Hepatocyte (in vitro differentiated cells): ENCODE results near the gene CBL. TPM values are rescaled to one million over a fixed set of nuclear protein-coding genes. Genes with fewer than 3 reads are reported as not detected.
A peak's percentile ranks its signal among the peaks of the same experiment; 100 is the strongest.

Experiments used
- DNase-seq: peaks from one replicate; pipeline ENCODE4 v3.0.0-alpha.2; 2016; ENCODE audit warnings: low spot score
- H2AFZ ChIP-seq: fragments of 200-600 bp; sonication (generic); 2 replicates; pipeline ENCODE4 v1.6.0; 2016; ENCODE audit warnings: antibody characterized with exemption, mild to moderate bottlenecking
- H3K27ac ChIP-seq: fragments of 200-600 bp; sonication (generic); 2 replicates; pipeline ENCODE4 v1.5.1; 2016; ENCODE audit warnings: mild to moderate bottlenecking
- H3K27me3 ChIP-seq: fragments of 200-600 bp; sonication (generic); 2 replicates; pipeline ENCODE4 v1.6.1; 2016
- H3K36me3 ChIP-seq: fragments of 200-600 bp; sonication (generic); replicated peaks from 2 replicates; pipeline ENCODE4 v1.5.1; 2016; ENCODE audit warnings: low read depth; ENCODE audit not compliant: insufficient read depth
- H3K4me1 ChIP-seq: fragments of 200-600 bp; sonication (generic); 2 replicates; pipeline ENCODE4 v1.5.1; 2016; ENCODE audit warnings: mild to moderate bottlenecking, moderate library complexity; ENCODE audit not compliant: insufficient read depth
- H3K4me2 ChIP-seq: fragments of 200-600 bp; sonication (generic); 2 replicates; pipeline ENCODE4 v1.6.0; 2016
- H3K4me3 ChIP-seq: fragments of 200-600 bp; sonication (generic); 2 replicates; pipeline ENCODE4 v1.5.1; 2016; ENCODE audit warnings: mild to moderate bottlenecking
- H3K79me2 ChIP-seq: fragments of 200-600 bp; sonication (generic); 2 replicates; pipeline ENCODE4 v1.6.0; 2017; ENCODE audit warnings: mild to moderate bottlenecking
- H3K9me2 ChIP-seq: fragments of 200-600 bp; sonication (generic); replicated peaks from 2 replicates; pipeline ENCODE4 v1.6.0; 2017; ENCODE audit warnings: mild to moderate bottlenecking; ENCODE audit not compliant: insufficient read depth
- H3K9me3 ChIP-seq: fragments of 200-600 bp; sonication (generic); 2 replicates; pipeline ENCODE4 v1.5.1; 2016; ENCODE audit warnings: low read depth, mild to moderate bottlenecking
- H4K20me1 ChIP-seq: fragments of 200-600 bp; sonication (generic); 2 replicates; pipeline ENCODE4 v1.6.0; 2016; ENCODE audit warnings: mild to moderate bottlenecking; ENCODE audit not compliant: insufficient read depth, poor library complexity, severe bottlenecking
- EZH2 ChIP-seq: fragments of 200-600 bp; sonication (generic); IDR thresholded peaks from 2 replicates; pipeline ENCODE4 v1.6.1; 2016; ENCODE audit warnings: antibody characterized with exemption, mild to moderate bottlenecking, borderline replicate concordance
- EZH2phosphoT487 ChIP-seq: fragments of 200-600 bp; sonication (generic); IDR thresholded peaks from one replicate; pipeline ENCODE4 v1.6.1; 2018; ENCODE audit warnings: antibody characterized with exemption, mild to moderate bottlenecking, low read depth, moderate library complexity; ENCODE audit not compliant: unreplicated experiment, severe bottlenecking
- WGBS: methylation state at CpG from one replicate; pipeline ENCODE4 v1.1.6; 2016; ENCODE audit warnings: low lambda C conversion rate; ENCODE audit errors: missing lambda C conversion rate; 5-methylcytosine and 5-hydroxymethylcytosine counted together
- polyA plus RNA-seq: library from polyadenylated mRNA; unstranded; fragments of >200 nt; fragmentation: Nextera tagmentation; extraction: Ambion mirVana; gene quantifications from 2 replicates; pipeline ENCODE4 v1.2.1, GENCODE V29; 2016
- total RNA-seq: library from RNA; depleted of rRNA; stranded (reverse); fragments of >200 nt; gene quantifications from 2 replicates; pipeline ENCODE4 v1.2.3, GENCODE V29; 2014
- TF ChIP-seq, protein P1 (sequence below): fragments of 200-600 bp; sonication (generic); IDR thresholded peaks from 2 replicates; pipeline ENCODE4 v1.5.1; 2016; ENCODE audit warnings: antibody characterized with exemption, mild to moderate bottlenecking; ENCODE audit not compliant: poor library complexity

Gene CBL
- total and polyA plus RNA-seq, 2 experiments from 2014 or later: 6.6 to 15.6 TPM

DNA sequence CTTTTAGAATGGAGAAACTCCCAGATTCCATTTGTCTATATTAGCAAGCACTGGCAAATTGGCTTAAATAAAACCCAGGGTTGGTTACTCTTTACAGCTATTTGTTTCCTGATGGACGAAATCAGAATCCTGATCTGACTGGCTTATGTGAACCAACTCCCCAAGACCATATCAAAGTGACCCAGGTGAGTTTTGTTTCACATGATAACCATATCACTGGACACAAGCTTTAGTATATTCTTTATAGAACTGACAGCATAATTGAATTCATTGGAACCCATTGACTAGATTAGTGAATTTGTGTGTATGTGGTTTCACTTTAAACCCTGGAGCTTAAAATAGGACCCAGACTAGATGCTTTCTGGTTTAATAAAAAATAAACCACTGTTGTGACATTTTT, 71.5 kb downstream of the CBL start:
- no peaks in the 10 kb centered on the region for H3K36me3 ChIP-seq
- no peak overlapping the region for H3K27ac ChIP-seq
- H2AFZ ChIP-seq: no peak overlapping the region
- H3K79me2 ChIP-seq: no peaks in the 10 kb centered on the region
- no peaks in the 10 kb centered on the region for H3K4me1 ChIP-seq
- no peaks in the 10 kb centered on the region for H4K20me1 ChIP-seq
- H3K9me2 ChIP-seq: no peaks in the 10 kb centered on the region
- 95% methylated on average over 1 of the region's 1 CpG for WGBS
- no peaks in the 10 kb centered on the region for H3K9me3 ChIP-seq
- H3K4me3 ChIP-seq: no peak overlapping the region
- no peak for DNase-seq
- H3K4me2 ChIP-seq: no peak overlapping the region
- no peak for TF ChIP-seq EZH2phosphoT487
- no peak for TF ChIP-seq EZH2
- TF ChIP-seq, protein P1, sequence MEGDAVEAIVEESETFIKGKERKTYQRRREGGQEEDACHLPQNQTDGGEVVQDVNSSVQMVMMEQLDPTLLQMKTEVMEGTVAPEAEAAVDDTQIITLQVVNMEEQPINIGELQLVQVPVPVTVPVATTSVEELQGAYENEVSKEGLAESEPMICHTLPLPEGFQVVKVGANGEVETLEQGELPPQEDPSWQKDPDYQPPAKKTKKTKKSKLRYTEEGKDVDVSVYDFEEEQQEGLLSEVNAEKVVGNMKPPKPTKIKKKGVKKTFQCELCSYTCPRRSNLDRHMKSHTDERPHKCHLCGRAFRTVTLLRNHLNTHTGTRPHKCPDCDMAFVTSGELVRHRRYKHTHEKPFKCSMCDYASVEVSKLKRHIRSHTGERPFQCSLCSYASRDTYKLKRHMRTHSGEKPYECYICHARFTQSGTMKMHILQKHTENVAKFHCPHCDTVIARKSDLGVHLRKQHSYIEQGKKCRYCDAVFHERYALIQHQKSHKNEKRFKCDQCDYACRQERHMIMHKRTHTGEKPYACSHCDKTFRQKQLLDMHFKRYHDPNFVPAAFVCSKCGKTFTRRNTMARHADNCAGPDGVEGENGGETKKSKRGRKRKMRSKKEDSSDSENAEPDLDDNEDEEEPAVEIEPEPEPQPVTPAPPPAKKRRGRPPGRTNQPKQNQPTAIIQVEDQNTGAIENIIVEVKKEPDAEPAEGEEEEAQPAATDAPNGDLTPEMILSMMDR: no peak
- no peaks in the 10 kb centered on the region for H3K27me3 ChIP-seq

DNA sequence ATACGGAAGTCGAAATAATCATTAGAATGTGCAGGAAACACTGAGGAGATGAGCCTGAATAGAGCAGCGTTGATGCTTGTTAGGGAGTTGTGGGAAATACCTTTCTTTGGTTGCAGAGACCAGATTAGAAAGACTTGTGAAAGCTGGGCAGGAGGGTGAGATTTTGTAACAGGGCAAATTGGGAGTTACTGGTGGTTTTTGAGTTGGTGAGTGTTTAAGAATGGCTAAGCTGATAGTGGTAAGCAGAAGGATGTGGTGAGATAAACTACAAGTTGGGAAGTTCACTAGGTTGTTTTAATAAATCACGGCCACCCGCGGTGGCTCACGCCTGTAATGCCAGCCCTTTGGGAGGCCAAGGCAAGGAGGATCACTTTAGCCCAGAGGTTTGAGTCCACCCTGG, 76.4 kb downstream of the CBL start:
- H2AFZ ChIP-seq: no peak overlapping the region
- H3K4me3 ChIP-seq: no peak overlapping the region
- H3K4me1 ChIP-seq: no peaks in the 10 kb centered on the region
- no peak for DNase-seq
- no peaks in the 10 kb centered on the region for H4K20me1 ChIP-seq
- WGBS: 98% methylated on average over 7 of the region's 7 CpGs
- H3K79me2 ChIP-seq: no peaks in the 10 kb centered on the region
- H3K27me3 ChIP-seq: no peaks in the 10 kb centered on the region
- H3K36me3 ChIP-seq: peaks cover 5% of the 10 kb centered on the region
- H3K27ac ChIP-seq: no peak overlapping the region
- H3K4me2 ChIP-seq: no peak overlapping the region
- no peaks in the 10 kb centered on the region for H3K9me3 ChIP-seq
- no peaks in the 10 kb centered on the region for H3K9me2 ChIP-seq
- TF ChIP-seq EZH2phosphoT487: no peak
- TF ChIP-seq, protein P1: no peak
- no peak for TF ChIP-seq EZH2

DNA sequence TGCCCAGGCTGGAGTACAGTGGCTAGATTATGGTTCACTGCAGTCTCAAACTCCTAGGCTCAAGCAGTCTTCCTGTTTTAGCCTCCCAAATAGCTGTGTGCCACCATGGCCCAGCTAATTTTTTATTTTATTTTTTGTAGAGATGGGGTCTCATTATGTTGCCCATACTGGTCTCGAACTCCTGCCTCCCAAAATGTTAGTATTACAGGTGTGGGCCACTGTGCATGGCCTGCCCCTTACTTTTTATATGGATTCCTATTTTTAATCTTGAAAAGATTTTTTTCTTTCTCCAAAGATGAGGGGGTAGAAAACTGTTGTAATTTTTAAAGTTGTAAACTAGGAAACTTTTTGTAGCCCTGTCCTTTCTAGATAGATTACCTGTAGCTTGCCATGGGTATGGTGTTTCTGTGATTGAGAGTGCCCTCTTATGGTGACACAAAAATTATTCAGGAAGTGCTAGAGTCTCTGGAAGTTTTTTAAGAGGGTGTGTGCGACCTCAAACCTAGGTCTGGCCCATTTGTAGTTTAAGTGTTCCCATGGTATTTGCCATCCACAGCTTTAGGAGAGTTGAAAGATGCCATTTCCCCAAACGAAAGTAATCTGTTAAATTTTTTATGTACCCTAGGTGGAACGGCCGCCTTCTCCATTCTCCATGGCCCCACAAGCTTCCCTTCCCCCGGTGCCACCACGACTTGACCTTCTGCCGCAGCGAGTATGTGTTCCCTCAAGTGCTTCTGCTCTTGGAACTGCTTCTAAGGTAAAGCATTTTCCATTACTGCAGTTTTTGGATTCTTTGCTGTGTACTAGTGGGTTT, 78.4 kb downstream of the CBL start:
- Histone ChIP-seq H3K27ac (no peak overlapping the region), H2AFZ (no peak overlapping the region), H3K79me2 (no peaks in the 10 kb centered on the region), H3K36me3 (peaks cover 5% of the 10 kb centered on the region), H4K20me1 (no peaks in the 10 kb centered on the region), H3K9me2 (no peaks in the 10 kb centered on the region), H3K4me2 (no peak overlapping the region), H3K4me1 (no peaks in the 10 kb centered on the region), H3K9me3 (no peaks in the 10 kb centered on the region), H3K27me3 (no peaks in the 10 kb centered on the region), H3K4me3 (no peak overlapping the region)
- 80% methylated on average over 9 of the region's 9 CpGs for WGBS
- peak; percentile 28 for DNase-seq
- TF ChIP-seq, protein P1: peak; percentile 53
- no peak for TF ChIP-seq EZH2phosphoT487
